ENCODE data around the gene EVI5L. TPM values are rescaled to one million over a fixed set of nuclear protein-coding genes. Genes with fewer than 3 reads are reported as not detected.

EVI5L gene
- total and polyA plus RNA-seq, 2 of the 13 experiments (the other 11 are each of a cell fraction or from before 2014, with no cell fraction given): 1.7 to 2.4 TPM

DNA sequence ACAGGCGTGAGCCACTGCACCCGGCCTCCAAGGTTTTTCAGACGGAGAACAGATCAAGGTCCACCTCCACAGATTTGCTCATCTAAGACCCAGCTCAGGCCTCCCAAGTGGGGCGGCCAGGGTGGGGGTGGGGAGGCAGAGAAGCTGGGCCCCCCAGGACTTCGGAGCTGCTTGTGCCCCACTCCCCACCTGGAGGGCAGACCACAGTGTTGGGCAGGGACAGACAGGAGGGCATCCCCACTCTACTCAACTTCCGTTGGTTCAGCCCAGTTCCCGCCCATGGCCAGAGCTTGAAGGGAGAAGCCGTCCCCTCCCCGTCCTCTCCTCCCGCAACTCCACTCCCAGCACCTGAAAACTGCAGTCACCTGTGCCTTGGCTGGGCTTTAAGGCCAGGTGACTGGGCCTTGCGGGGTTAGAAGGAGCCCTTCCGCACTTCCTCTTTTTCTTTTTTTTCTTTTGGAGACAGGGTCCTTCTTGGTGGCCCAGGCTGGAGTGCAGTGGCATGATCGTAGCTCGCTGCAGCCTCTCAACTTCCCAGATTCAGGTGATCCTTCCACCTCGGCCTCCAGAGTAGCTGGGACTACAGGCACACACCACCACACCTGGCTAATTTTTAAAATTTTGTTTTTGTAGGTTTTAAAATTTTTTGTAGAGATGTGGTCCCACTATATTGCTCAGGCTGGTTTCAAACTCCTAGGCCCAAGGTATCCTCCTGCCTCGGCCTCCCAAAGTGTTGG lies 57.6 kb downstream of the EVI5L start (continued):
- TF ChIP-seq, protein P1, sequence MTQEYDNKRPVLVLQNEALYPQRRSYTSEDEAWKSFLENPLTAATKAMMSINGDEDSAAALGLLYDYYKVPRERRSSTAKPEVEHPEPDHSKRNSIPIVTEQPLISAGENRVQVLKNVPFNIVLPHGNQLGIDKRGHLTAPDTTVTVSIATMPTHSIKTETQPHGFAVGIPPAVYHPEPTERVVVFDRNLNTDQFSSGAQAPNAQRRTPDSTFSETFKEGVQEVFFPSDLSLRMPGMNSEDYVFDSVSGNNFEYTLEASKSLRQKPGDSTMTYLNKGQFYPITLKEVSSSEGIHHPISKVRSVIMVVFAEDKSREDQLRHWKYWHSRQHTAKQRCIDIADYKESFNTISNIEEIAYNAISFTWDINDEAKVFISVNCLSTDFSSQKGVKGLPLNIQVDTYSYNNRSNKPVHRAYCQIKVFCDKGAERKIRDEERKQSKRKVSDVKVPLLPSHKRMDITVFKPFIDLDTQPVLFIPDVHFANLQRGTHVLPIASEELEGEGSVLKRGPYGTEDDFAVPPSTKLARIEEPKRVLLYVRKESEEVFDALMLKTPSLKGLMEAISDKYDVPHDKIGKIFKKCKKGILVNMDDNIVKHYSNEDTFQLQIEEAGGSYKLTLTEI (CRISPR knock-in tag; conservative IDR thresholded peaks at IDR 0.05): no peak
- TF ChIP-seq, protein P2, sequence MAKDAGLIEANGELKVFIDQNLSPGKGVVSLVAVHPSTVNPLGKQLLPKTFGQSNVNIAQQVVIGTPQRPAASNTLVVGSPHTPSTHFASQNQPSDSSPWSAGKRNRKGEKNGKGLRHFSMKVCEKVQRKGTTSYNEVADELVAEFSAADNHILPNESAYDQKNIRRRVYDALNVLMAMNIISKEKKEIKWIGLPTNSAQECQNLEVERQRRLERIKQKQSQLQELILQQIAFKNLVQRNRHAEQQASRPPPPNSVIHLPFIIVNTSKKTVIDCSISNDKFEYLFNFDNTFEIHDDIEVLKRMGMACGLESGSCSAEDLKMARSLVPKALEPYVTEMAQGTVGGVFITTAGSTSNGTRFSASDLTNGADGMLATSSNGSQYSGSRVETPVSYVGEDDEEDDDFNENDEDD (CRISPR knock-in tag; IDR thresholded peaks at IDR 0.05; ENCODE audit: borderline replicate concordance): peak; percentile 49; the same call in 1 of the 2 replicates
- TF ChIP-seq ZNF720 (CRISPR knock-in tag; IDR thresholded peaks at IDR 0.05) (no peak), HNRNPL (IDR thresholded peaks at IDR 0.05; ENCODE audit: low read depth, low read length) (no peak), ARID3A (IDR thresholded peaks at IDR 0.05; ENCODE audit: low read depth, low read length) (no peak), CCDC6 (CRISPR knock-in tag; IDR thresholded peaks at IDR 0.05) (no peak), SMYD3 (CRISPR knock-in tag; IDR thresholded peaks at IDR 0.05) (no peak), CC2D1A (CRISPR knock-in tag; IDR thresholded peaks at IDR 0.05) (no peak), ZNF124 (CRISPR knock-in tag; IDR thresholded peaks at IDR 0.05) (no peak), RBM39 (IDR thresholded peaks at IDR 0.05; ENCODE audit: low read depth, low read length, poor library complexity, severe bottlenecking) (no peak), ZNF670 (CRISPR knock-in tag; IDR thresholded peaks at IDR 0.05; ENCODE audit: borderline replicate concordance) (no peak), SALL2 (CRISPR knock-in tag; IDR thresholded peaks at IDR 0.05) (0 out of 2 replicates have a peak, but pooled peaks have one; percentile 34), ZNF12 (CRISPR knock-in tag; IDR thresholded peaks at IDR 0.05) (no peak), PCBP1 (IDR thresholded peaks at IDR 0.05; ENCODE audit: borderline replicate concordance, low read depth, low read length) (no peak), ZNF552 (CRISPR knock-in tag; IDR thresholded peaks at IDR 0.05; ENCODE audit: borderline replicate concordance) (0 out of 2 replicates have a peak, but pooled peaks have one; percentile 35), HNF4A (CRISPR knock-in tag; IDR thresholded peaks at IDR 0.05) (peak; percentile 58), ZNF281 (CRISPR knock-in tag; IDR thresholded peaks at IDR 0.05; ENCODE audit: borderline replicate concordance) (0 out of 2 replicates have a peak, but pooled peaks have one; percentile 61), PATZ1 (CRISPR knock-in tag; IDR thresholded peaks at IDR 0.05) (peak; percentile 83)
